ENCODE results near the gene HELB. TPM values are rescaled to one million over a fixed set of nuclear protein-coding genes. Genes with fewer than 3 reads are reported as not detected.
A peak's percentile ranks its signal among the peaks of the same experiment; 100 is the strongest.

Gene HELB
- total RNA-seq, 1 donor from 2014 or later, result 4.1 TPM

DNA sequence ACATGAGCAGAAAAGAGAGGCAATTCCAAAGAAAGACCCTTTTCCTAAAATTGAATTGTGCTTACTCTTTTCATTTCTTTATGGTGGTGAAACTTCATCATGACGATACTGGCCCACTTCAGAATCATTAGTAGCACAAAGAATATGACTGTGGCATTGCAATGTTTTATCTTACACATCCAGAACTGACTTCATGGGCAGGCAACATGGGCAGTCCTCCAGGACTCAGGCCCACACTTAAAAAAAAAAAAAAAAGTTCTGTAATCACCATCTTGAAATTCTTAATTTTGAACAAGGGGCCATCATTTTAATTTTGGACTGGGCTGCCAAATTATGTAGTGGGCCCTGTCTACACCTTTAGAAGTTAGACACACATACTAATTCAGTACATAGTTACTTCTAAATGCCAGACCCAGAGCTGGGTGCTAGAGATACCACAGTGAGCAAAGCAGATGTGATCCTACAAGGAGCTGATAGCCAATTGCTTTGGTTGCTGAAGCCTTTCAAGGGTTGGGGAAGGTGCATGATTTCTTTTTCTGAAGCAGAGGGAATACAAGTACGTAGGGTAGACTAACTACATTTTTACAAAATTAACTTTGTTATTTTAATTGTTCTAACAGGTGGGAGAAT lies 35.2 kb downstream of the HELB start:
- H3K27me3 Mint-ChIP-seq (ENCODE audit: low read depth, unreplicated experiment), result no peaks in the 10 kb centered on the region
- no peaks in the 10 kb centered on the region for H3K4me1 Mint-ChIP-seq (ENCODE audit: low read depth, unreplicated experiment)
- H3K9me3 Mint-ChIP-seq (ENCODE audit: unreplicated experiment), result peaks cover 11% of the 10 kb centered on the region
- H3K9ac ChIP-seq (ENCODE audit: low read length), result no peak overlapping the region
- no peaks in the 10 kb centered on the region for H3K9me3 ChIP-seq (ENCODE audit: insufficient read depth, low read depth, low read length)
- no peak overlapping the region for H3K27ac ChIP-seq (ENCODE audit: low read depth, low read length)
- no peak overlapping the region for H3K27ac Mint-ChIP-seq (ENCODE audit: unreplicated experiment)
- FAIRE-seq, result no peak
- H3K36me3 Mint-ChIP-seq (ENCODE audit: low read depth, unreplicated experiment), result peaks cover 31% of the 10 kb centered on the region
- no peaks in the 10 kb centered on the region for H3K79me2 ChIP-seq (ENCODE audit: insufficient read depth, low read length)
- no peak for DNase-seq (ENCODE audit: low read depth)
- H3K36me3 ChIP-seq (ENCODE audit: insufficient read depth, low read length), result no peaks in the 10 kb centered on the region
- no peak overlapping the region for H2AFZ ChIP-seq (ENCODE audit: low read depth, low read length)
- H3K4me2 ChIP-seq (ENCODE audit: low read length), result no peak overlapping the region
- H4K20me1 ChIP-seq (ENCODE audit: insufficient read depth, low read length), result no peaks in the 10 kb centered on the region
- TF ChIP-seq EZH2 (IDR thresholded peaks at IDR 0.05; ENCODE audit: insufficient read depth, low read length), result no peak
- TF ChIP-seq, protein P1, sequence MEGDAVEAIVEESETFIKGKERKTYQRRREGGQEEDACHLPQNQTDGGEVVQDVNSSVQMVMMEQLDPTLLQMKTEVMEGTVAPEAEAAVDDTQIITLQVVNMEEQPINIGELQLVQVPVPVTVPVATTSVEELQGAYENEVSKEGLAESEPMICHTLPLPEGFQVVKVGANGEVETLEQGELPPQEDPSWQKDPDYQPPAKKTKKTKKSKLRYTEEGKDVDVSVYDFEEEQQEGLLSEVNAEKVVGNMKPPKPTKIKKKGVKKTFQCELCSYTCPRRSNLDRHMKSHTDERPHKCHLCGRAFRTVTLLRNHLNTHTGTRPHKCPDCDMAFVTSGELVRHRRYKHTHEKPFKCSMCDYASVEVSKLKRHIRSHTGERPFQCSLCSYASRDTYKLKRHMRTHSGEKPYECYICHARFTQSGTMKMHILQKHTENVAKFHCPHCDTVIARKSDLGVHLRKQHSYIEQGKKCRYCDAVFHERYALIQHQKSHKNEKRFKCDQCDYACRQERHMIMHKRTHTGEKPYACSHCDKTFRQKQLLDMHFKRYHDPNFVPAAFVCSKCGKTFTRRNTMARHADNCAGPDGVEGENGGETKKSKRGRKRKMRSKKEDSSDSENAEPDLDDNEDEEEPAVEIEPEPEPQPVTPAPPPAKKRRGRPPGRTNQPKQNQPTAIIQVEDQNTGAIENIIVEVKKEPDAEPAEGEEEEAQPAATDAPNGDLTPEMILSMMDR (IDR thresholded peaks at IDR 0.05; ENCODE audit: insufficient read depth, low read depth, low read length), result no peak
- no peaks in the 10 kb centered on the region for H3K27me3 ChIP-seq (ENCODE audit: insufficient read depth, low read length)
- H3K4me1 ChIP-seq (ENCODE audit: insufficient read depth, low read length), result no peaks in the 10 kb centered on the region
- no peak overlapping the region for H3K4me3 ChIP-seq (ENCODE audit: insufficient read depth, low read depth, low read length)
- H3K4me3 Mint-ChIP-seq (ENCODE audit: unreplicated experiment), result no peak overlapping the region

DNA sequence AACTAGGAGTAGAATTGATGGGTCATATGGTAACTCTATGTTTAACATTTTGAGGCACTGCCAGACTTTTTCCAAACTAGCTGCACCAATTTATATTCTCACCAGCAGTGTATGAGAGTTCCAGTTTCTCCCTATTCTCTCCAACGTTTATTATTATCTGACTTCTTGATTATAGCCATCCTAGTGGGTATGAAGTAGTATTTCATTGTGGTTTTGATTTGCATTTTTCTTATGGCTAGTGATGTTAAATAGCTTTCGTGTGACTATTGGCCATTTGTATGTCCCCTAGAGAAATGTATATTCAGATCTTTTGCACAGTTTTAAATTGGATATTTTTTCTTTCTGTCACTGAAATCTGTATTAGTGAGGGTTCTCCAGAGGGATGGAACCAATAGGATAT lies 37.8 kb downstream of the HELB start:
- Histone ChIP-seq H3K9me3 (ENCODE audit: insufficient read depth, low read depth, low read length) (no peaks in the 10 kb centered on the region), H3K4me3 (ENCODE audit: insufficient read depth, low read depth, low read length) (no peak overlapping the region), H2AFZ (ENCODE audit: low read depth, low read length) (no peak overlapping the region), H3K79me2 (ENCODE audit: insufficient read depth, low read length) (no peaks in the 10 kb centered on the region), H3K27ac (ENCODE audit: low read depth, low read length) (no peak overlapping the region), H4K20me1 (ENCODE audit: insufficient read depth, low read length) (no peaks in the 10 kb centered on the region), H3K9ac (ENCODE audit: low read length) (no peak overlapping the region), H3K27me3 (ENCODE audit: insufficient read depth, low read length) (no peaks in the 10 kb centered on the region), H3K4me2 (ENCODE audit: low read length) (no peak overlapping the region), H3K36me3 (ENCODE audit: insufficient read depth, low read length) (no peaks in the 10 kb centered on the region), H3K4me1 (ENCODE audit: insufficient read depth, low read length) (no peaks in the 10 kb centered on the region)
- no peak overlapping the region for H3K27ac Mint-ChIP-seq (ENCODE audit: unreplicated experiment)
- peaks cover 17% of the 10 kb centered on the region for H3K9me3 Mint-ChIP-seq (ENCODE audit: unreplicated experiment)
- DNase-seq (ENCODE audit: low read depth) (peak; percentile 12), FAIRE-seq (no peak)
- no peak overlapping the region for H3K4me3 Mint-ChIP-seq (ENCODE audit: unreplicated experiment)
- no peaks in the 10 kb centered on the region for H3K27me3 Mint-ChIP-seq (ENCODE audit: low read depth, unreplicated experiment)
- H3K36me3 Mint-ChIP-seq (ENCODE audit: low read depth, unreplicated experiment), result peaks cover 36% of the 10 kb centered on the region
- TF ChIP-seq, protein P1 (IDR thresholded peaks at IDR 0.05; ENCODE audit: insufficient read depth, low read depth, low read length), result no peak
- no peak for TF ChIP-seq EZH2 (IDR thresholded peaks at IDR 0.05; ENCODE audit: insufficient read depth, low read length)
- H3K4me1 Mint-ChIP-seq (ENCODE audit: low read depth, unreplicated experiment), result no peaks in the 10 kb centered on the region

DNA sequence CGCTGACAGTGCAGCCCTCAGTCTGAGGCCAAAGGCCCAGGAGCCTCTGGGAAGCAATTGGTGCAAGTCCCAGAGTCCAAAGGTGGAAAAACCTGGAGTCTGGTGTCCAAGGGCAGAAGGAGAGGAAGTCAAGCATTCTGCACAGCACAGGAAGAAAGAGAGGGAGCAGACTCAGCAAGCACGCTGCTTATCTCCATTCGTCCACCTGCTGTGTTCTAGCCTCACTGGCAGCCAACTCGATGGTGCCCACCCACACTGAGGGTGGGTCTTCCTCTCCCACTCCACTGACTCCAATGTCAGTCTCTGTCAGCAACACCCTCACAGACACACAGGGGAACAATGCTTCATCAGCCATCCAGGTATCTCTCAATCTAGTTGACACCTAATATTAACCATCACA lies 38.8 kb downstream of the HELB start:
- no peaks in the 10 kb centered on the region for H4K20me1 ChIP-seq (ENCODE audit: insufficient read depth, low read length)
- H3K27me3 Mint-ChIP-seq (ENCODE audit: low read depth, unreplicated experiment), result no peaks in the 10 kb centered on the region
- H3K9me3 ChIP-seq (ENCODE audit: insufficient read depth, low read depth, low read length), result no peaks in the 10 kb centered on the region
- no peak for TF ChIP-seq EZH2 (IDR thresholded peaks at IDR 0.05; ENCODE audit: insufficient read depth, low read length)
- TF ChIP-seq, protein P1 (IDR thresholded peaks at IDR 0.05; ENCODE audit: insufficient read depth, low read depth, low read length), result no peak
- H3K27ac ChIP-seq (ENCODE audit: low read depth, low read length), result no peak overlapping the region
- DNase-seq (ENCODE audit: low read depth) (no peak), FAIRE-seq (no peak)
- no peaks in the 10 kb centered on the region for H3K4me1 ChIP-seq (ENCODE audit: insufficient read depth, low read length)
- no peaks in the 10 kb centered on the region for H3K36me3 ChIP-seq (ENCODE audit: insufficient read depth, low read length)
- no peak overlapping the region for H3K4me3 ChIP-seq (ENCODE audit: insufficient read depth, low read depth, low read length)
- peaks cover 18% of the 10 kb centered on the region for H3K9me3 Mint-ChIP-seq (ENCODE audit: unreplicated experiment)
- no peak overlapping the region for H2AFZ ChIP-seq (ENCODE audit: low read depth, low read length)
- peaks cover 36% of the 10 kb centered on the region for H3K36me3 Mint-ChIP-seq (ENCODE audit: low read depth, unreplicated experiment)
- no peak overlapping the region for H3K4me2 ChIP-seq (ENCODE audit: low read length)
- no peaks in the 10 kb centered on the region for H3K79me2 ChIP-seq (ENCODE audit: insufficient read depth, low read length)
- no peaks in the 10 kb centered on the region for H3K27me3 ChIP-seq (ENCODE audit: insufficient read depth, low read length)
- H3K27ac Mint-ChIP-seq (ENCODE audit: unreplicated experiment), result no peak overlapping the region
- no peak overlapping the region for H3K4me3 Mint-ChIP-seq (ENCODE audit: unreplicated experiment)
- H3K4me1 Mint-ChIP-seq (ENCODE audit: low read depth, unreplicated experiment), result no peaks in the 10 kb centered on the region
- H3K9ac ChIP-seq (ENCODE audit: low read length), result no peak overlapping the region
